SIG-M5 treated with dmso at 0.1 percent for 504 hours (cell line): ENCODE data around the gene NPHP1.
"Not testable (repeated sequence)": the region's sequence is repeated elsewhere in the genome, so short reads cannot be mapped to it uniquely, and the experiment has no call there.

Experiments used
- DNase-seq: peaks from one replicate; lab custom pipeline; 2025; ENCODE audit not compliant: unreplicated experiment; lab: John Stamatoyannopoulos, UW

Gene NPHP1

GRCh38 chr2:110105183-110105582, 99.6 kb downstream of the NPHP1 start:
- no peak for DNase-seq

- no peak for DNase-seq
Observed at GRCh38 chr2:110104025-110104771, 100.6 kb downstream of the NPHP1 start.

- no peak for DNase-seq
Observed at GRCh38 chr2:110103061-110103961, 101.5 kb downstream of the NPHP1 start.

DNA sequence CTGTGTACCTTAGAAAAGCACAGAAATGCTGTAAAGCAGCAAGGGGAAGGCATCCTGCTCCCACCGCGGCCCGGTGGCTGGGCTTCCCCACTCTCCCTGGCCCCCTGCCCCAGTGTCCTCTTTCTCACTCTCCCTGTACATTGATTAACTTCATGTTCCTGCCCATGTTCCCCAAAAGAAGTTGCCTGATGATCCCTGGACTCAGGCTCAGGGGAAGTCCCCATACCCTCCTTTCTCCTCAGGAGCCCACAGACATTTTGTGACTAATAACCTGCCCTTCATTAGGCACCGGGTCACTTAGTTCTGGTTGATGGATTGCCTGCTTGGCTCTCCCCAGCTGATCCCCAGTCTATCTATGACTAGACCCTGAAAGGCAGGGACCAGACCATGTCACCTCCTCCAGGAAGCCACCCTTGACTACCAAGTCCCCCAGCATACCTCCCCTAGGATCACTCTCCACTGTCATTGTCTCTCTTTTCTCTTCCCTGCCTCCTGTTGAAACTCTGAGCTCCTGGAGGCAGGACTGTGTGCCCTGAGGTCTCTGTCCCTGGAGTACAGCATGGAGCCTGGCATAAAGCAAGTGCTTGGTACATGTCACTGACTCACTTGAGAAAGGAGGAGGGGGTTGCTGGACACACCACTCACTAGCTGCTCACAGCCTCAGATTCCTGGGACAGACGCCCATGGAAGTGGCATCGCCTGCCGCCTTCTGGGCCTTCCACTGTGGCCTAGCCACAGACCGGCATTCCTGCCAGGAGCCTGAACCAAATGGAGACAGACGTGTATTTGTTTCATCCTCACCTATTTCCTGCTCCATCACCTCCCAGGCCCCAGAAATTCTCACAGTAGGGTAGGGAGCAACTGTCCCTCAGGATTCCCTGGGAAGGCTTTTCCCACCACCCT, 102.7 kb downstream of the NPHP1 start:
- DNase-seq: no peak

DNA sequence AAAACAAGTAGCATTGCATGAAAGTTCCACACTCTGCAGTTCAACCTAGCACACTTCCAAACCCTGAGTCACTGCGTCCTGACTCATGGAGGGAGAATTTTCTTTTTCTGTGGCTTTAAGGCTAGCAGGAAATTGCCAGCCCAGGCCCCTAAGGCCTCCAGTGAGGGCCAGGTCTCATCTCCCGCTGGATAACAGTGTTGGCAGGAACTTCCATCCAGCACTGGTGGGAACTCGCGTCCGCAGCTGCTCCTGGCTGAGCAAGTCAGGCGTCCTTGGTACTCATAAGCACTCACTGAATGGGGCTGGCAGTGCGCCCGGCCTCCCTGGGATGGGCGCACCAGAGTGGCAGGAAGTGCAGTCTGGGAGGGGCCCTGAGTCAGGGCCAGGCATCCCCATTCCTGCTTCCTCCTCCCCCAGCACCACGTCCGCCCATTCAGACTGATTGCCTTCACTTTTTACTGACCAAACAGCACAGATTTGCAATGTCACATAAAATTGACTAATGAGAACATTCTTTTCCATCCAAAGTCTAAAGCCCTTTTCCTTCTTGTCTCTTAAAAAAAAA, 103.5 kb downstream of the NPHP1 start:
- peak; percentile 18 for DNase-seq

DNA sequence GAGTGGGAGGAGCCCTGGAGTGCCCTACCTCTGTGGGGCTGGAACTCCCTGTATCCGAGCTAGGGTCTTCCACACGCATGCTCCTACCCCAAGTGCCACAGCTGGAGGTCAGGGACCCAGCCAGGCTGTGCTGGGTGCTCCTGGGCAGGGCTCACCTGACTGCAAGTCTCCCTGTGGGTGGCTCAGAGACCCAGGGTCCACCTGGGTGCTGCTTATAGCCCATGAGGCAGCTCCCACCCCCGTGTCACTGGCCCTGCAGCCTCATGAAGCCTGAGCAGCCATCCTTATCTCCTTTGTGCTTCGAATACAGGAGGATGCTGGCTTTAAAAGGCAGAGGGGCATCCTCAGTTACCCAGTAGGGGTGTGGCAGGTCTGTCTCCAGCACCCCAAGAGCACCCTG, 103.9 kb downstream of the NPHP1 start:
- DNase-seq: not testable (repeated sequence)

DNA sequence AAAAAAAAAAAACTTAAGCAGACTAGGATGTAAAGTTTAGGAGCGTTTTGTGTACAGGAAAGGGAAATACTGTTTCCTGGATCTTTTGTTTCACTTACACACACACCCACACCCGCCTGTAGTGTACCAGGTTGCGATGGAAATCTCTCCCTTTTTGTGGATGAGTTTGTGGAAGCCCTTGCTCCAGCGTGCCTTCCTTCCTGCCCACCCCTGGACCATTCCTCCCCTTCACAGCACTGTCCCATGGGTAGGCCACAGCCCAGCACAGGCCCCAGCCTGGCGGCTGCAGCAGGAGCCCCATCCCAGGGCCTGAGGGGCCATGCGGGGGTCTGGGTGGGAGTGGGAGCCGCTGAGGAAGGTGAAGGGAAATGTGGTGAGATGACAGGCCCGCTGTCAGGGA, 104.3 kb downstream of the NPHP1 start:
- DNase-seq: no peak

- DNase-seq: no peak
Observed at GRCh38 chr2:110099471-110100225, 105.2 kb downstream of the NPHP1 start.

DNA sequence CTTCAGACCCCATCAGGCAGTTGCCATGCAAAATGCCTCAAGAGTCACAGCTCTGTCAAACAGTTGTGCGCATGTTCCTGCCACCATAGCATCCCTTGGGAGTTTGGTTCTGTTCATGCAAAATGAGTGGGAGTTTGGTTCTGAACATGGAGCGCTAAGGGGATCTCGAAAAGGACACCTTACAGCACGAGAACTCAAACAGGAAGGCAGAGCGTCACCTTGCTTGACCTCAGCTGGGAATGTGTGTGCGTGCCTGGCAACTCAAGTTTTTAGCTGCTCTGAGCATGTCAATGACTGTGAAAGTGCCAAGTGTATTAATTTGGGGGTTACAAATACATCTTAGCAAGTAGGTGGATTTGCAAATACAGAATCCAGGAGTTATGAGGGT, 105.8 kb downstream of the NPHP1 start:
- DNase-seq: no peak

DNA sequence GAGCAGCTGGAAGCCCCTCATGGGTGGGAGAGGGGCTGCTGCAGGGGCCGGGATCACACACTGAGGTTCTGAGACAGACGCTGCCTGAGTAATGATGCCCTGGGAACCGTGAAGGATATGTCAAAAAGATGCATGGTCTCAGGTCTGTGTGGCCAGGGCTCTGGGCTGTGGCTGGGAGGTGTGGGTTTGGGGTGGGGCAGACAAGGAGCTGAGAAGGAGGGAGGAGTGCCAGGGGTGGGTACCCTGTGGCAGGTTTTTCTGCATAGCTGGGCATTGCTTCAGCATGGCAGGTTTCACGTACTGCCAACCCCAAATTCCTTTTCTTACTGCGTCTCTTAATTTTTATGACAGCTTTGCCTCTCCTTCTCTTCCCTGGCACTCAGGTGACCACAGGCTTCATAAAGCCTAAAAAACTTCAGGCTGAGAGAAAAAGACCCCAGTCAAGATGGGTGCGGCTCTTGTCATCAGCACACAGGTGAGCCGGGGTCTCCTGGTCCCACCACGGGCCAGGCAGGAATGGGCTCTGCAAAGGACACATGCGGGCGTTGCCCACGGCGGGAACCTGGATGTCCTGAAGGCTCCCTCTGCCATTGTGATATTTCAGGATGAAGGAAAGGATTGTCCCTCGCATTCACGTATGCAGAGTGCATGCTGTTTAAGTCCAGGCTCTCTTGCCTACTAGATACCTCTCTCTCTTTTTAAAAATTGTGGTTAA, 107.2 kb downstream of the NPHP1 start:
- DNase-seq: no peak

DNA sequence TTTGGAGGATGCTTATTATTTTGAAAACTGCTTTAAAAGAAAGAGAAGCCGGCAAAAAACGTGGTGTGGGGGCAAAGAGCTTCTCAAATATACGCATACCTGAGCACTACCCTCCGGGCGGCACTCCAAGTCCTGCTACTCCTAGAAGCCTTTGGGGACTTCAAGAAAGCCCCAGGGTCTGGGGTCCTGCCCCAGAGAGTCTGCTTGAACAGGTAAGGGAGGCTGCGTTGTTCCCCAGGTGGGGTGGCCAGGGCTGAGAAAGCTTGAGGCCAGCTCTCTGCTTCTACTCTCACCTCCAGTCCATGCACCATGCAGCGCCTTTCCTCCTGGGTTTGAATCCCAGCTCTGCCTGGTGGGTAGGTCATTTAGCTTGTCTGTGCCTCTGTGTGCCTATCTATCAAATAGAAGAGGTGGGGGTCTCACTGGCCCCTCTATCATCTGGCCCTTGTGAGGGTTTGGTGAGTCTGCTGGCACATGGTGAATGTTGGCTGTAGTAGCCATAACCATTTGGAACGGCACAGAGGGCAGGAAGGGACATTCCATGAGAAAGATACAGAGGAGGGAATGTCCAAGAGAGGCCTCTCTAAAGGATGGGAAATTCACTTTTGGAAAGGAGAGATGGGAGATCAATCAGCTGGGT, 108.7 kb downstream of the NPHP1 start:
- no peak for DNase-seq

- not testable (repeated sequence) for DNase-seq
Observed at GRCh38 chr2:110094884-110095534, 109.8 kb downstream of the NPHP1 start.

- not testable (repeated sequence) for DNase-seq
Observed at GRCh38 chr2:110093924-110094323, 110.9 kb downstream of the NPHP1 start.

DNA sequence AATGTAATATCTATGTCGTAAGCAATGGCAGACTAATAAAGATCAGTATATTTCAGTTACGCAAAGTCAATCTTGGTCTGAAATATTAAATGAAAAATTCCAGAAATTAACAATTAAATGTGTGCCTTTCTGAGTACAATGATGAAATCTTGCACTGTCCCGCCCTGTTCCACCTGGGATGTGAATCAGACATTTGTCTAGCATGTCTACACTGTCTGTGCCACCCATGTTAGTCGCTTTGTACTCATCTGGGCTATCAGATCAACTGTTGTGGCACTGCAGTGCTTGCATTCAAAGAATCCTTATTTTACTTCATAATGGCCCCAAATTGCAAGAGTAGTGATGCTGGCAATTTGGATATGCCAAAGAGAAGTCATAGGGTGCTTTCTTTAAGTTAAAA, 114.6 kb downstream of the NPHP1 start:
- DNase-seq: not testable (repeated sequence)

DNA sequence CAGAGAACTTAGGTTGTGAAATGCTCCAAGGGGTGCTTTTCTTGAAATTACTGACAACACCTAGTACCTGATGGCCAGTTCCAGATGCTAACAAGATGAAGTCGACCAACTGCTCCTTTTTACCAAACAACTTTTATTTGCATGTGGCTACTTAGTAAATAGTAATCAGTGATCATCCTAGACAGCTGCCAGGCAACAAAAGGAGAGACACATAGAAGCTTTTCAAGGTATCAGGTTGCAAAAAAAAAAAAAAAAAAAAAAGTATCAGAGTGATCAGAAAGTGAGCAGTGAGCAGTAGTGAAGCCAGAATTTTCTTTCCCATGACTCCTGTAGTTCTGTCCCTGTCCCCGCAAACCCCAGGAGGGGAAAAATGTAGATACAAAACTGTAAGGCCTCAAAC, 121.1 kb downstream of the NPHP1 start:
- DNase-seq: not testable (repeated sequence)

- not testable (repeated sequence) for DNase-seq
Observed at GRCh38 chr2:110083162-110083561, 121.7 kb downstream of the NPHP1 start.

- DNase-seq: not testable (repeated sequence)
Observed at GRCh38 chr2:110078104-110078503, 126.7 kb downstream of the NPHP1 start.

DNA sequence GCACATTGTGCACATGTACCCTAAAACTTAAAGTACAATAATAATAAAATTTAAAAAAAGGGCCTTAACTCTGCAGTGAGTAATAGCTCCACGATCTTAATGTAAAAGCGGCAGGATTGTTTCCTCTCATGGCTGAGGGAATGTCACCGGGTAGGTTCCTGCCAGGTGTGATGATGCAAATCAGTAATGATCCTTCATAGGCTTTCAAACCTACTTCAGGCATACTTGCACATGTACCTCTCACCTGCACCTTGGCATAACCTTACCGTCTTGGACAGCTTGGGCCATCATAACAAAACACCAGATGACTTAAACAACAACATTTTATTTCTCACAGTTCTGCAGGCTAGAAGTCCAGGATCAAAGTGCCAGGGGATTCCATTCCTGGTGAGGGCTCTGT, 128.9 kb downstream of the NPHP1 start:
- not testable (repeated sequence) for DNase-seq
